Endothelial cell (in vitro differentiated cells): ENCODE results near the gene CDH24. TPM values are rescaled to one million over a fixed set of nuclear protein-coding genes. Genes with fewer than 3 reads are reported as not detected.

Experiments
- DNase-seq: peaks from one replicate; pipeline ENCODE4 v3.0.0; 2021; ENCODE audit warnings: low spot score
- H3K27ac Mint-ChIP-seq: one replicate; pipeline ENCODE4 v1.8.0; 2021; ENCODE audit warnings: mixed read lengths, inconsistent platforms; ENCODE audit not compliant: unreplicated experiment
- H3K27me3 Mint-ChIP-seq: one replicate; pipeline ENCODE4 v1.8.0; 2021; ENCODE audit warnings: mild to moderate bottlenecking, moderate library complexity, mixed read lengths, inconsistent platforms; ENCODE audit not compliant: unreplicated experiment
- H3K36me3 Mint-ChIP-seq: one replicate; pipeline ENCODE4 v1.8.0; 2021; ENCODE audit warnings: mild to moderate bottlenecking, low read depth, mixed read lengths, inconsistent platforms; ENCODE audit not compliant: unreplicated experiment
- H3K4me1 Mint-ChIP-seq: one replicate; pipeline ENCODE4 v1.8.0; 2021; ENCODE audit warnings: mild to moderate bottlenecking, mixed read lengths, inconsistent platforms; ENCODE audit not compliant: unreplicated experiment
- H3K4me3 Mint-ChIP-seq: one replicate; pipeline ENCODE4 v1.8.0; 2021; ENCODE audit warnings: mild to moderate bottlenecking, mixed read lengths, inconsistent platforms; ENCODE audit not compliant: unreplicated experiment
- H3K9me3 Mint-ChIP-seq: one replicate; pipeline ENCODE4 v1.8.0; 2021; ENCODE audit warnings: mixed read lengths, inconsistent platforms; ENCODE audit not compliant: unreplicated experiment
- total RNA-seq: library from RNA; stranded (reverse); fragmentation: NEBNext Ultra II Directional; extraction: Animal tissue kit (Norgen Biotek cat#: 25700); gene quantifications from one replicate; pipeline ENCODE4 v1.2.1, GENCODE V29; 2021; ENCODE audit not compliant: unreplicated experiment
- TF ChIP-seq, protein P1 (sequence below): fragments of 200-600 bp; sonication (generic); IDR thresholded peaks from one replicate; pipeline ENCODE4 v1.5.0; 2021; ENCODE audit warnings: antibody characterized with exemption; ENCODE audit not compliant: unreplicated experiment

The CDH24 gene
- total RNA-seq, 1 donor from 2014 or later = 13.6 TPM

DNA sequence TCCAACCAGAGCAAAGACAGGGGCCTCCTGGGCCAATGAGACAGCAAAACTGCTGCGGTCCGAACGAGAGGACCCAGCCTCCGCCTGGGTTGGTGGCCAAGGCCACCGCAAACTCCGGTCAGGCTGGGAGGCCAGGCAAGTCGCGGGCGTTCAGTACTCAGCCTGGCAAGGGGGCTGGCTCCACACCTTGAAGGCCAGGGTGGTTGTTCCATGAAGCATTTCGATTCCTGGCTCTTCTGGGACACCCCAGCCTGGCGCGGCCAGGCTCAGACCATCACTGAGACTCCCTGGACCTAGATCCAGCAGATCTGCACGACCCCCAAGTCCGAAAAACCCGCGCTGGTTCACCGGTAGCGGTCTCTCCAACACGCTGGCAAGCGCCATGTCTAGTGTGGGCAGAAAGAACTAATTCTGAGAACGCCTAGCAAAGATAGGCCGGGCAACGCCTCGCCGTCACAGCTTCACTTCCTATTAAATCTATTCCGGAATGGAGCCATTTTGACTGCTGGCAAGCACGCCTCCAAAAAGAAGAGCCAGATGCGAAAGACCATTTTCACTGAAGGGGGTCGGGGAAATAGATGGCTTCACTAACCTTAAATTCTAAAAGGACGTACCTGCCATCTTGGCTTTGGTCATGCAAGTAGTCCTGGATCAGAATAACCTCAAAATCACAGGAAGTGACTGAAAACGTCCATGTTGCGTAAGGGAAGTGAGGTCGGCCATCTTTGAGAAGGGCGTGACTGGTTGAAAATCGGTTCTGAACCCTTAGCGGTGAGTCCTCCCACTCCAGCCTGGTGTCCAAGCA is 22.6 kb downstream of the CDH24 start, which contains the start of gene PSMB5:
Gene PSMB5 (minus strand): TSS at position 403 of the 805 bp plus-strand sequence. CDS start 19 bp downstream, at position 384.
- peak; percentile 74 for DNase-seq
- Mint-ChIP-seq H3K4me3 (peak within 1 kb of the TSS; percentile 98), H3K27ac (peak within 1 kb of the TSS; percentile 99), H3K9me3 (no peaks in the 10 kb centered on the region), H3K36me3 (peaks cover 18% of the 10 kb centered on the region), H3K27me3 (peaks cover 4% of the 10 kb centered on the region), H3K4me1 (peaks cover 15% of the 10 kb centered on the region)
- TF ChIP-seq, protein P1, sequence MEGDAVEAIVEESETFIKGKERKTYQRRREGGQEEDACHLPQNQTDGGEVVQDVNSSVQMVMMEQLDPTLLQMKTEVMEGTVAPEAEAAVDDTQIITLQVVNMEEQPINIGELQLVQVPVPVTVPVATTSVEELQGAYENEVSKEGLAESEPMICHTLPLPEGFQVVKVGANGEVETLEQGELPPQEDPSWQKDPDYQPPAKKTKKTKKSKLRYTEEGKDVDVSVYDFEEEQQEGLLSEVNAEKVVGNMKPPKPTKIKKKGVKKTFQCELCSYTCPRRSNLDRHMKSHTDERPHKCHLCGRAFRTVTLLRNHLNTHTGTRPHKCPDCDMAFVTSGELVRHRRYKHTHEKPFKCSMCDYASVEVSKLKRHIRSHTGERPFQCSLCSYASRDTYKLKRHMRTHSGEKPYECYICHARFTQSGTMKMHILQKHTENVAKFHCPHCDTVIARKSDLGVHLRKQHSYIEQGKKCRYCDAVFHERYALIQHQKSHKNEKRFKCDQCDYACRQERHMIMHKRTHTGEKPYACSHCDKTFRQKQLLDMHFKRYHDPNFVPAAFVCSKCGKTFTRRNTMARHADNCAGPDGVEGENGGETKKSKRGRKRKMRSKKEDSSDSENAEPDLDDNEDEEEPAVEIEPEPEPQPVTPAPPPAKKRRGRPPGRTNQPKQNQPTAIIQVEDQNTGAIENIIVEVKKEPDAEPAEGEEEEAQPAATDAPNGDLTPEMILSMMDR = no peak

DNA sequence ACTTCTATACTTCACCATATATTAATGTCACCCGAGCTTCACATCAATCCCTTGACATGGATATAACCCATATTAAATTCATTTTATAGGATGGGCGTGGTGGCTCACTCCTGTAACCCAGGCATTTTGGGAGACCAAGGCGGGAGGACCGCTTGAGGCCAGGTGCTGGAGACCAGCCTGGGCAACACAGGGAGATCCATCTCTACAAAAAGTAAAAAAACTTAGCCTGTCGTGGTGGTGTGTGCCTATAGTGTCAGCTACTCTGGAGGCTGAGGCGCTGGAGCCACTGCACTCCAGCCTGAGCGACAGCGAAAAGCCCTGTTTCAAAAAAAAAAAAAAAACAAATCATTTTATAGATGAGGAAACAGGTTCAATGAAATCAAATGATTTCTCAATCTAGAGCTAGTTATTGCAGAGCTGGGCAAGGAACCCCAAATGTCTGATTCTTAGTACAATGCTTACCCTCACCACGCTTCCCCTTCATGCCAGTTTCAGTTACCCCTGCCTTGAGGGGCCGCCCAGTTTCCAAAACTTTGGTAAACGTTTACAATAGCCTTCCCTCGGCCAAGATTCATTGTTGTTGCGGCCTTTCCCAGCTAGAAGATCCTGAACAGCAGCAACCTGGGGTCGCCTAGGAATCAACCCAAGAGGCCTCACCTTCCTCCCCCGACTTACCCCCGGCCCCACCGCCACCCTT is 23.4 kb downstream of the CDH24 start:
- peaks cover 15% of the 10 kb centered on the region for H3K4me1 Mint-ChIP-seq
- peaks cover 4% of the 10 kb centered on the region for H3K27me3 Mint-ChIP-seq
- DNase-seq = no peak
- peak overlapping the region; percentile 98 for H3K4me3 Mint-ChIP-seq
- TF ChIP-seq, protein P1 = no peak
- no peaks in the 10 kb centered on the region for H3K9me3 Mint-ChIP-seq
- H3K36me3 Mint-ChIP-seq = peaks cover 21% of the 10 kb centered on the region
- H3K27ac Mint-ChIP-seq = peak overlapping the region; percentile 99

DNA sequence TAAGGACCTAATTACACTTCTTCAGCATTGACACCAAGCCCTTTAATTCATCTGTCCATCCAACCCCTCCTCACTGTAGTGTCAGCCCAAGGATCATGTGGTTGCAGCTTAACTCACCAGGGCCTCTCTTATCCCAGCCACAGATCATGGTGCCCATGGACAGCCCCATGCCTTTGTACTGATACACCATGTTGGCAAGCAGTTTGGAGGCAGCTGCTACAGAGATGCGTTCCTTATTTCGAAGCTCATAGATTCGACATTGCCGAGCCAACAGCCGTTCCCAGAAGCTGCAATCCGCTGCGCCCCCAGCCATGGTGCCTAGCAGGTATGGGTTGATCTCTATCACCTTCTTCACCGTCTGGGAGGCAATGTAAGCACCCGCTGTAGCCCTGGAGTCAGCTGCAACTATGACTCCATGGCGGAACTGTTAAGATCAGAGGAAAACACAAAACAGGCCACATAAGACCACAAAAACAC is 24.0 kb downstream of the CDH24 start:
- Mint-ChIP-seq H3K27ac (peak overlapping the region; percentile 78), H3K9me3 (no peaks in the 10 kb centered on the region), H3K36me3 (peaks cover 25% of the 10 kb centered on the region), H3K4me3 (peak overlapping the region; percentile 98), H3K27me3 (peaks cover 4% of the 10 kb centered on the region), H3K4me1 (peaks cover 15% of the 10 kb centered on the region)
- TF ChIP-seq, protein P1 = no peak
- DNase-seq = no peak

DNA sequence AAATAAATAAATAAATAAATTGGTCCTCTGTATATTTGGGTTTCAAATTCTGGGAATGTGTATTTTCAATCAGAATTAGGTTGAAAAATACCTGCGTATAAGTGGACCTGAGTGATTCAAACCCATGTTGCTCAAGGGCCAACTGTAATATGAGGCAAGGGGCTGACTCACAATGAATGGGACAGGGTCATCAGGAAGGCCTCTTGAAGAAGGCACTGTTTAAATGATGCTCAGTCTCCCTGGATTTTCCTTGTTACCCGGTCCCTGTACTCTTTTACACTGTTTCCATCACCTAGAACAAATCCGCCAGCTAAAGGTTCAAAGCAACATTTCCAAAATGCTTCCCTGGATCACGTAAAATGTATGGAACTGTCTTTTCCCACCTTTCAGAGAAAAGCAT is 26.4 kb downstream of the CDH24 start:
- DNase-seq = no peak
- peaks cover 36% of the 10 kb centered on the region for H3K36me3 Mint-ChIP-seq
- peaks cover 4% of the 10 kb centered on the region for H3K27me3 Mint-ChIP-seq
- peak overlapping the region; percentile 35 for H3K4me3 Mint-ChIP-seq
- peak overlapping the region; percentile 54 for H3K27ac Mint-ChIP-seq
- TF ChIP-seq, protein P1 = no peak
- H3K4me1 Mint-ChIP-seq = peaks cover 21% of the 10 kb centered on the region
- H3K9me3 Mint-ChIP-seq = no peaks in the 10 kb centered on the region

DNA sequence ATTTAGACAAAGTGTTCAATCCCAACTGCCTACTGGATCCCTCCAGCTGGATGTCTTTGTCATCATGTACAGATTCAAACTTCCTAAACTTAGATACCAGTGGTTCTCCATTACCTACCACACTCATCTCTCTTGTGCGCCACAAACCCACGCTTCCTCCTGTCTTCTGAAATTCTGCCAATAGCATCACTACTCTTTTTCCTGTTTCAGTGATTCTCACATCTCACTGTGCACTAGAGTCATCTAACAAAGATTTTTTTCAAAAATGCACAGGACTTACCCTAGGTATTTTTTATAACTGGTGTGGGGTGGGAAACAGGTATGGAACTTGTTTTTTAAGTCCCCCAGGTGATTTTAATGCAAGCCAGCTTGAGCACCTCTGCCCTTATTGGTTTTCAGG is 28.5 kb downstream of the CDH24 start:
- no peak overlapping the region for H3K27ac Mint-ChIP-seq
- H3K9me3 Mint-ChIP-seq = no peaks in the 10 kb centered on the region
- no peak for DNase-seq
- H3K4me3 Mint-ChIP-seq = no peak overlapping the region
- peaks cover 25% of the 10 kb centered on the region for H3K4me1 Mint-ChIP-seq
- H3K36me3 Mint-ChIP-seq = peaks cover 51% of the 10 kb centered on the region
- H3K27me3 Mint-ChIP-seq = peaks cover 5% of the 10 kb centered on the region
- TF ChIP-seq, protein P1 = no peak
